ENCODE data around the gene TLCD4.
A peak's percentile ranks its signal among the peaks of the same experiment; 100 is the strongest.

The TLCD4 gene

GRCh38 chr1:95095833-95096217, 21.3 kb upstream of the TLCD4 start:
- ATAC-seq = no peak

GRCh38 chr1:95096218-95096841, 20.8 kb upstream of the TLCD4 start:
- ATAC-seq = no peak

DNA sequence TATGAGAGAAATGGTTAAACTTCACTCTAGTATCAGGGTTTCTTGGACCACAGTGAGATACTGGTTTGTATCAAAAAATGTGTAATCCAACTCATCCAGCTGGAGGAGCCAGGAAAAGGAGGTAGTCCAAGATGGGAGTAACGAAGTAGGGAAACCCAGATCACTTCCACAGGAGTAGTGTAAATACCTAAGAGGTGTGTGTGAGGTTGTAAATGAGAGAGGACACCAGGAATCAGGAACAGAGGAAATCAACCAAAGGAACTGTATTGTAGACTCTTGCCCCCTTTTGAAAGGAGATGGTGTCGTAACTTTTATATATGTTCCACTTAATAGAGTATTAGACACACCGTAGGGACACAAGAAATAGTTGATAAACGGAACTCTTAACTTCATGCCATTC, 19.7 kb upstream of the TLCD4 start:
- ATAC-seq = no peak

GRCh38 chr1:95098196-95098595, 19.0 kb upstream of the TLCD4 start:
- ATAC-seq = no peak

DNA sequence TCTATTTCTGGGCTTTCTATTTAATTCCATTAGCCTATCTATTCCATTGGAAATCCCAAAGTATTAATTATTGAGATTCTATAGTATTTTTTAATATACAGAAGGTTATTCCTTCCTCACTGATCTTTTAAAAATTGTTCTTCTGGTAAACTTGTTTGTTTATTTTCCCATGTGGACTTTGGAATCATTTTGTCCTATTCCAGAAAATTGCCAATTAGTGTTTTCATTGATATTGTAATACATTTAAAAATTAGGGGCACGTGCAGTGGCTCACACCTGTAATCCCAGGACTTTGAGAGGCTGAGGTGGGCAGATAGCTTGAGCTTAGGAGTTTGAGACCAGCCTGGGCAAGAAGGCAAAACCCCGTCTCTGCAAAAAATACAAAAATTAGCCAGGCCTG, 8.4 kb upstream of the TLCD4 start:
- no peak for ATAC-seq

GRCh38 chr1:95111014-95111413, 6.1 kb upstream of the TLCD4 start:
- no peak for ATAC-seq

- no peak for ATAC-seq
Measured at GRCh38 chr1:95113684-95114083, 3.5 kb upstream of the TLCD4 start.

- ATAC-seq = no peak
Measured at GRCh38 chr1:95115708-95116137, 1.4 kb upstream of the TLCD4 start.

DNA sequence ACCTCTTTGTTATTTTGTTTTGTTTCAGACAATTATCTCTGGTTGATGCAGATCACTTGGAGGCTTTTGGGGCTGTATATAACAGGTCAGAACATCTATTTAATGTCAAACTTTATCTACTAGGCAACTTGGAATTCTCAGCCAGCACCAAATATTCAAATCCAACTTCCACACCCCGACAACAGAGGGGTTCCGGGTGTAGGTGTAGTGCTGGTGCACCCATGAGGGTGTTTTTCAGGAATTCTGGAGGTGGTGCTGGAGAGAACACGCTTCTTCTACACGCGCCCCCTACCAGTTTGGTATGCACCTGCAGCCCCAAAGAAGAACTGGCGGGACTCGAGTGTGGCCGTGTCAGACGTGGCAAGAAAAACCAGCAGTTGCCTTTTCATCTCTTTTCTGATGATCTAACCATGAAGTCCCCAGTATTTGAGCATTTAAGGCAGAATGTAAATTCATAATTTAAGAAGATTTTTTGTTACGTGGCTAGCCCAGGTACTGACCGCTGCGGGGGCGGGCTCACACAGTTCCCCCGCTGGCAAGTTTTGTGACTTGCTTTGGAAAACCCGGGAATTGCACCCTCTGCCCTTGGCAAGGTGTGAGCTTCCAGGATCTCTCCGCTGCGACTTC, 462 bp upstream of the TLCD4 start:
- peak; percentile 58 to 69 for ATAC-seq

GRCh38 chr1:95118067-95118499, 928 bp downstream of the TLCD4 start:
- no peak for ATAC-seq

DNA sequence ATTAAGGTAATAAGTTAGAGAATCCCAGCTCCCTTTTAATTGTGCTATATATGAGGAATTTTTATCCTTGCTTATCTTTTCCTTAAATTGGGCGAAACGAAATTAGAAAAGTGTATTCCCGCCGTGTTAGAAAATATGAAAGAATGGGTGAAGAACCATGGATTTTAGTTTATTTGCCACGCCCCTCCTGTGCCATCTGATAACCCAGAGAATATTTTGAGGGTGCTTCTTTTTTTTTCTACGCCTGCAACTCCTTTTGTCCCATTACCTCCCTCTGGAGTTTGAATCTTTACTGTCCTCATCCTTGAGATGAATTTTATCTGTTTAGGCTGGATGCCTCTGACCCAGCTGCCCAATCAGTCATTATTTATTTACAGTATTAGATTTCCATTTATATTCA, 1.6 kb downstream of the TLCD4 start:
- ATAC-seq = no peak

- no peak for ATAC-seq
Measured at GRCh38 chr1:95119273-95119672, 2.1 kb downstream of the TLCD4 start.

GRCh38 chr1:95122151-95122697, 5.1 kb downstream of the TLCD4 start:
- no peak for ATAC-seq

- ATAC-seq = no peak
Measured at GRCh38 chr1:95124342-95124741, 7.2 kb downstream of the TLCD4 start.

GRCh38 chr1:95126366-95126765, 9.2 kb downstream of the TLCD4 start:
- no peak for ATAC-seq

GRCh38 chr1:95126846-95127245, 9.7 kb downstream of the TLCD4 start:
- no peak for ATAC-seq

GRCh38 chr1:95127380-95127779, 10.2 kb downstream of the TLCD4 start:
- ATAC-seq = no peak

GRCh38 chr1:95132762-95133161, 15.6 kb downstream of the TLCD4 start:
- no peak for ATAC-seq

DNA sequence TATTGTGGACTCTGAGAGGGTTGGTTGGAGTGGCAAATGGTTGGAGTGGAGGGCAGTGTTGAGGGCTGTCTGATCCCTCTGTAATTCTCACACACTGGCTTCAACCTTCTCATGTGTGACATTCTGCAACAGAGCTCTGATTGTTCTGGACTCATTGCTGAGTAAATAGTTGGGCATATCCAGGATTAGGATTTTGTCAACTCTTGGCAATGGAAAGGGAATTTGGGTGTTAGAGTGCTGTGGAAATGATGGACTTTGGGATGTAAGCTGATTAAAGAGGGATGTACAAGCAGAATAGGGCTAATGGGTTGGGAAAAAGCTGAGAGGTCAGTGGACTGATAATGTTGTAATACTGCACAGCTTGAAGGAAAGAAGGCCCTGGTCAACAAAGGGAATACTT, 16.5 kb downstream of the TLCD4 start:
- no peak for ATAC-seq

GRCh38 chr1:95138223-95138622, 21.1 kb downstream of the TLCD4 start:
- ATAC-seq = no peak

- no peak for ATAC-seq
Measured at GRCh38 chr1:95139039-95139438, 21.9 kb downstream of the TLCD4 start.

GRCh38 chr1:95140791-95141190, 23.6 kb downstream of the TLCD4 start:
- ATAC-seq = no peak

DNA sequence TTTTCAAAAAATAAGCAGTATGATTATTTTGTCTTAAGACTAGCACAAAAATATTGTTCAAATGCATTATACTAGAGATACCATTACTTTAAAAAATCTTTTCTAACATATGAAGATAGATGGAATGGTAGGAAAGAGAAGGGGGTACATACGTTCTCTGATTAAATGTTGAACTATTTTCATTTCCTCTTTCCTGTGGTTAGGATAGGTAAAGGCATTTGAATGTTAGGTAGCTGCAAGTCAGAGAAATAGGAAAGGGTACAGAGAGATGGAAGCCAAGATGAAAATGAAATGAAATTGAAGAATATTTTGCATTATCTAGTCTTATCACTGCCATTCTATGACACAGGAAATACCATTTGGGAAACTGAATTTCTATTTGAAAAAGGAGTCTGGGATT, 28.3 kb downstream of the TLCD4 start:
- ATAC-seq = no peak

GRCh38 chr1:95146637-95147036, 29.5 kb downstream of the TLCD4 start:
- peak in 1 of 2 donors; percentile 27 for ATAC-seq

DNA sequence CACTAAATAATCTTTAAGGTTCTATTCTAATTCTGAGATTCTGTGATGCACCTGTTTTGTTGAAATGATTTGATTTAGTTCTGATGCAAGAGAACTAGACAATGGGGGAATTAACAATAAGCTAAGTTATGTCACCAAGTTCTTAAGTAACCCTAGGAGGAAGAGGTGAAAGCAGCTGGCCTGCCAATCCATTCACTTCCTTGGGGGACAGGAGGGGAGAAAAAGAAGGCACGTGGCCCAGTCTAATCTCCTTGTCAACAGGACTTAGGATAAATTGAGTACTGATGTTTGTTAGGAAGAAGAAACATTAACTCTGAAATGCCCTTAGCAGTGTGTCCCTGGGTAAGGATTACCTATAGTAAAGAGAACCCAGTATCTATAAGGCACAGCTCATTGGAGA, 36.9 kb downstream of the TLCD4 start:
- no peak for ATAC-seq
